AG09309 (cell line): ENCODE measurements around the gene PDLIM5.

Experiments
- DNase-seq: peaks from one replicate; pipeline ENCODE4 v3.0.0-alpha.2; 2010; ENCODE audit warnings: low read depth
- H3K4me3 ChIP-seq: 2 replicates; pipeline ENCODE4 v1.5.1; 2011; ENCODE audit warnings: mild to moderate bottlenecking, low read depth, low read length, moderate library complexity; ENCODE audit not compliant: control insufficient read depth
- TF ChIP-seq, protein P1 (sequence below): IDR thresholded peaks from 2 replicates; pipeline ENCODE4 v1.5.1; 2011; ENCODE audit warnings: mild to moderate bottlenecking, low read depth, low read length, inconsistent platforms; ENCODE audit not compliant: insufficient read depth, control insufficient read depth; ENCODE audit errors: missing control alignments

PDLIM5 gene

DNA sequence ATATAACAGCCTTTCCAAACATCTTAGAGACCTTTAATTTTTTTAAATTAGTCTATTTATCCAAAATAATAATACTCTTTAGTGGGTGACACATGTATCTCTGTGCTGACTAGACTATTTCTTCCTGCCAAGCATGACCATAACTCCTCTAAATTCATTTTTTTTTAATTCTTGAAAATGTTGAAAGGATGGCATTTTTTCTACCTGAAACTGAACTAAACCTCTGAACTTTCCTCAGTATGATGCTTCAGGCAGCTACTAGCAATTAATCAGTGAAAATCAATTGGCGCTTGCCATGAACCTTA is 42.4 kb upstream of the PDLIM5 start:
- no peak for DNase-seq
- TF ChIP-seq, protein P1, sequence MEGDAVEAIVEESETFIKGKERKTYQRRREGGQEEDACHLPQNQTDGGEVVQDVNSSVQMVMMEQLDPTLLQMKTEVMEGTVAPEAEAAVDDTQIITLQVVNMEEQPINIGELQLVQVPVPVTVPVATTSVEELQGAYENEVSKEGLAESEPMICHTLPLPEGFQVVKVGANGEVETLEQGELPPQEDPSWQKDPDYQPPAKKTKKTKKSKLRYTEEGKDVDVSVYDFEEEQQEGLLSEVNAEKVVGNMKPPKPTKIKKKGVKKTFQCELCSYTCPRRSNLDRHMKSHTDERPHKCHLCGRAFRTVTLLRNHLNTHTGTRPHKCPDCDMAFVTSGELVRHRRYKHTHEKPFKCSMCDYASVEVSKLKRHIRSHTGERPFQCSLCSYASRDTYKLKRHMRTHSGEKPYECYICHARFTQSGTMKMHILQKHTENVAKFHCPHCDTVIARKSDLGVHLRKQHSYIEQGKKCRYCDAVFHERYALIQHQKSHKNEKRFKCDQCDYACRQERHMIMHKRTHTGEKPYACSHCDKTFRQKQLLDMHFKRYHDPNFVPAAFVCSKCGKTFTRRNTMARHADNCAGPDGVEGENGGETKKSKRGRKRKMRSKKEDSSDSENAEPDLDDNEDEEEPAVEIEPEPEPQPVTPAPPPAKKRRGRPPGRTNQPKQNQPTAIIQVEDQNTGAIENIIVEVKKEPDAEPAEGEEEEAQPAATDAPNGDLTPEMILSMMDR: no peak

DNA sequence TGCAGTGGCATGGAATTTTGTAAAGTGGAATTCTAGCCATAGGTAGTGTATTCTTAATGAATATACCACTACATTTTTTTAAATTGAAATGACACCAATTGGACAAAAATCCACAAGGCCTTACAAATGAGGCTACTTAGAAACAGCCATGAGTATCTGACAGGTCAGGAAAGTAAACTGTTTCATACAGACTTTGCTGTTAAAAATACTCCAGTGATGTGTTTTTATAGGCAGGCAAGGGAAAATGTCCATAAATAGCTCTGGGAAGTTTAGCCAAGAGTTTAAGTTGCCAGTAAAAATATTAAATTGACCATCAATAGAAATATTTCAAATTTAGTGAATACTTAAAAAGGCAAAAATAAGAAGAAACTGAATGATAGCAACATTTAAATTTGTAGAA is 41.8 kb upstream of the PDLIM5 start:
- H3K4me3 ChIP-seq: no peak overlapping the region
- TF ChIP-seq, protein P1: no peak
- no peak for DNase-seq

More for the DNA sequence above, 42.4 kb upstream of the PDLIM5 start:
- H3K4me3 ChIP-seq: no peak overlapping the region

DNA sequence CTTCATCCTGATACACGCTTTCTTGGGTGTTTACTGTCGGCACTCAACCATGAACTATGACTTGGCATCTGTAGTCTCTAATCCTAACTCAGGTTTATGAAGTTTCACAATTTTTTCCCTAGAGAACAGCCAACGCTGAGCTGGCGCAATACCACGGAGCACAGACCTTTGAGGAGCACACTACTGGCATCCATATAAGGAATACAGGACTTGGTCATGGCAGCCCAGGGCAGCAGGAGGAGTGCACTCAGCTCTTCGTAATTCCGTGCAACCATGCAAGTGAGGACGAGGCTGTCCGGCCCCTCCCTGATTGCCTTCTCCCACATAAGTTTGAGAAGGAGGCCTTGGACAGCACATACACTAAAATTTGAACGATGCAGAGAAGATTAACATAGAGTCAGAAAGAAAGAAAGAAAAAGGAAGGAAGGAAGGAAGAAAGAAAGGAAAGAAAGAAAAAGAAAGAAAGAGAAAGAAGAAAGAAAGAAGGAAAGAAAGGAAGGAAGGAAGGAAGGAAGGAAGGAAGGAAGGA is 41.0 kb upstream of the PDLIM5 start:
- TF ChIP-seq, protein P1: no peak
- no peak overlapping the region for H3K4me3 ChIP-seq
- no peak for DNase-seq

DNA sequence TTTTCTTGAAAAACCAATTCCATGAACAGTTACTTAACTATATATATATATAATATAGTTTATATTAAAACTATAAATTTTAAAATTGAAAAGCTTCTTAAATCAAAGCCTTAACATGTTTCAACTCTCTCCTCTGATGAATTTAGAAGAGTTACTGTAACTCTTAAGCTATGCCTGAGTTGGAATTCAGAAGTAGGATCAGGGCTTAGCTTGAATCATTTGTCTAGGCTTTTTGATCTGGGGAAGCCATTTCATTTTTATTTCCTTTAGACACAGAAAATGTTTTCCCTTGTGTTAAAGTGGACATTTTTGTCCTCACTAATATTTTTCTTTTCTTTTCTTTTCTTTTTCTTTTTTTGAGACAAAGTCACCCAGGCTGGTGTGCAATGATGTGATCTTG is 40.4 kb upstream of the PDLIM5 start:
- no peak for DNase-seq
- TF ChIP-seq, protein P1: no peak
- no peak overlapping the region for H3K4me3 ChIP-seq

DNA sequence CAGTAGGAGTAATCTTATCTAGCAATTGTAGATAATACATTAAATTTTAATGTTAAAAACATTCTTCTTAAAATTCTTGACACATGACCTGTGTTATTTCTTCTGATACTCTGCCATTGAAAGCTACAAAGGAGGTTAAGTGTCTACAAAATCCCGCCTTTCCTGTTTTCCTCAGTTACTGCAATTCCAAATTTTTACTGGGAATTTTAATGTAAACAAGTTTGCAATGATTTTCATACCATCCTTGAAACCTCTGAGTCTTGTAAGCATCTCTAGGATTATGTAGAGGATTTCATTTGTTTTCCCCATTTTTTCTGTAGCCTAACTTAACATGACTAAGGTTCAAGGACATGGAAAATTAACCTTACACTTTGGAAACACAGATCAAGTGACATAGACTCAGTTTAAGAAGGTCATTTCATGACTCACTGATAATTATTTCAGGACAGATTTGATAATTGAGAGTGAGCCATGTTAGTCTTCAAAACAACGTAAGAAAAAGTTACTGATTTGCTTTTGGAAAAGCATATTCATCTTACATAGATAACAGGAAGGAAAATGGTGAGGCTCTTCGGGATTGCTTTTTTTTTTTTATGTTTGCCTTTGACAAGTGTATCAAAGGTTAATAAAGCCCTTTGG is 39.6 kb upstream of the PDLIM5 start:
- no peak for DNase-seq
- TF ChIP-seq, protein P1: no peak
- H3K4me3 ChIP-seq: no peak overlapping the region

DNA sequence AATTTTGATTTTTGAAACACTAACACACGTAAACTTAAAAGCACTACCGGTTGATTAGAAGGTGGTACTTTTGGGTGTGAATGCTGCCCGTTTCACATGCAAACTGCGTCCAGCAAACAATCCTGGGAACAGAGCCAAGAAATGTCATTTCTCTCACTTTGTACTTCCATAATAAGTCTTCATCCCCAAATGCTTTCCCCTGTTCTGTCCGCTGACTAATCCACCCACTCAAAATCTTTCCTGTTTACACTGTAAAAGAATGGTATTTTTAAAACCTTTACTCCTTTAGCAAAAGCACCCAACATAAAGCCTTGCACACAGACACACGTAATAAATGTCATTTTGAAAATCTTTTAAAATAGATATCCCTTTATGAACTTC is 39.1 kb upstream of the PDLIM5 start:
- no peak overlapping the region for H3K4me3 ChIP-seq
- peak; percentile 33 for DNase-seq
- TF ChIP-seq, protein P1: no peak
